Measurements from ENCODE around the gene ERGIC3.

- TF ChIP-seq EP300 (IDR thresholded peaks at IDR 0.05) (no peak), CTCF (IDR thresholded peaks at IDR 0.05) (no peak)
These were observed 39.5 kb upstream of the ERGIC3 start for GRCh38 chr20:35502352-35502751.

All from gastroesophageal sphincter (tissue), 3 donors.